Astrocyte of the spinal cord (primary cell): ENCODE results near the gene TTC39B.

ENCODE experiments used
- DNase-seq: peaks from one replicate; pipeline ENCODE4 v3.0.0; 2011; ENCODE audit warnings: low read depth, low spot score
- H3K4me3 ChIP-seq: 2 replicates; pipeline ENCODE4 v1.5.1; 2011; ENCODE audit warnings: low read depth, mild to moderate bottlenecking, low read length, moderate library complexity
- CTCF ChIP-seq: IDR thresholded peaks from 2 replicates; pipeline ENCODE4 v1.5.1; 2012; ENCODE audit warnings: low read depth, mild to moderate bottlenecking, low read length, inconsistent platforms
- in situ Hi-C: cut with HindIII; loops from 2 replicates; pipeline ENCODE4 v1.10.0; 2017; ENCODE audit warnings: low sequenced_read_pairs

The TTC39B gene

GRCh38 chr9:15317836-15318235, 10.8 kb upstream of the TTC39B start:
- TF ChIP-seq CTCF, result no peak
- no peak for DNase-seq
- in situ Hi-C loops, result no loop called here
- H3K4me3 ChIP-seq, result no peak overlapping the region

- H3K4me3 ChIP-seq, result no peak overlapping the region
- in situ Hi-C loops, result no loop called here
- DNase-seq, result no peak
- no peak for TF ChIP-seq CTCF
Observed at GRCh38 chr9:15311607-15312006, 4.6 kb upstream of the TTC39B start.

GRCh38 chr9:15310107-15310850, 3.3 kb upstream of the TTC39B start:
- TF ChIP-seq CTCF, result no peak
- DNase-seq, result no peak
- H3K4me3 ChIP-seq, result no peak overlapping the region
- in situ Hi-C loops, result no loop called here

GRCh38 chr9:15308511-15308910, 1.5 kb upstream of the TTC39B start:
- no peak overlapping the region for H3K4me3 ChIP-seq
- in situ Hi-C loops, result no loop called here
- TF ChIP-seq CTCF, result no peak
- DNase-seq, result peak; percentile 73

- no peak for DNase-seq
- peak overlapping the region; percentile 85 for H3K4me3 ChIP-seq
- no peak for TF ChIP-seq CTCF
- in situ Hi-C loops, result no loop called here
Observed at GRCh38 chr9:15307523-15307841, 466 bp upstream of the TTC39B start.

- DNase-seq, result peak; percentile 55
- TF ChIP-seq CTCF, result no peak
- H3K4me3 ChIP-seq, result peak overlapping the region; percentile 85
- in situ Hi-C loops, result no loop called here
Observed at GRCh38 chr9:15306068-15306756, 804 bp downstream of the TTC39B start.
